ENCODE results near the gene INHBA.
A peak's percentile ranks its signal among the peaks of the same experiment; 100 is the strongest.

Gene INHBA

DNA sequence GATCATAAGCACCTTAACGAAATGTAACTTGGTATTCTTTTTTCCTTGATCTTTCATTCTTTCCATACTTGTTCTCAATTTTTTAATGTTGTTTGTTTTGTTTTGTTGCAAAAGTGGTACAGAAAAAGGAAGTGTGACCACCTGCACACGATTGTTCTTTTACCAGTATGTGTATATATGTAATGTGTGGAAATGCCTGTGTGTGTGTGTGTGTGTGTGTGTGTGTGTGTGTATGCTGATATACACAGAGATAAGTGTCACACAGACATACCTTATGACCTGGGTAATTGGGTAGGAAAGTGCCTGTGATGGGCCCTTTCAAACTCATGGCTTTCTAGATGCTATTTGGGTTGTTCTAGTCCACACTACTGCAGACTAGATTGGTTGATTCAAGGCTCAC, 14.0 kb downstream of the INHBA start:
- no peak for DNase-seq (ENCODE audit: low read depth in 2 of 2)

DNA sequence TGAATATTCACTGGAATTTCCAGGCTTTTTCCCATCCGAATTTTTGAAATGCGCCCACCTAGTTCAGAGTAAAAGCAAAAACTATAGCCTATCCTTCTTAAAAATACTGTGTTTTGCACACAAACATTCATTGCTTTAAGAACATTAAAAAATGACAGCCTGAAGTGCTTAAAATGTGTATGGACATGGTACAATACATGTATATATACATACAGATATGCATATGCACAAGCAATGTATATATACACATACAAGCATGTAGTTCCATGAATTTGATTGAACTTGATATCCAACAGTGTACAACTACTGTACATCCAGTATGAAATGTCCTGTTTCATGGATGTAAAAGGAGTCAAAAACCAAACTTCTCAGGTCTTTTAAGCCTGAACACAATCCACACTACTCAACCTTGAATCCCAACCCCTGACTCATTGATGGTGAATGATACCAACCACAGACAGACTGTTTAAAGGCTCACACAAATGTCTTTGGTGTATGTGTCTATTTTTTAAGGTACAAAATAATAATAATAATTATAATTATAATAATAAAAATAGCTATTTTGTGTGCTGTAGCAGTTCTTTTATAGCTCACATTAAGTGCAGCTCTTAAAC, 14.8 kb downstream of the INHBA start:
- DNase-seq (ENCODE audit: low read depth in 2 of 2) = no peak

DNA sequence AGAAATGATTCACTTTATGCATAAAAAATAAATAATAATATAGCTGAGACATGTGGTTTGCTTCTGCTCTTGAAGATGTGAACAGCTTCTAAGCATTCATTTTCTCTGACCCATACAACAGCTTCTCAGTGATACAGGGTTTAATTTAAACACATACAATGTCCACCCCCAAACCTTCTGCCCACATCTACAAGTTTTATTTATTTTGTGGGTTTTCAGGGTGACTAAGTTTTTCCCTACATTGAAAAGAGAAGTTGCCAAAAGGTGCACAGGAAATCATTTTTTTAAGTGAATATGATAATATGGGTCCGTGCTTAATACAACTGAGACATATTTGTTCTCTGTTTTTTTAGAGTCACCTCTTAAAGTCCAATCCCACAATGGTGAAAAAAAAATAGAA, 17.2 kb downstream of the INHBA start:
- DNase-seq (ENCODE audit: low read depth in 2 of 2) = no peak

DNA sequence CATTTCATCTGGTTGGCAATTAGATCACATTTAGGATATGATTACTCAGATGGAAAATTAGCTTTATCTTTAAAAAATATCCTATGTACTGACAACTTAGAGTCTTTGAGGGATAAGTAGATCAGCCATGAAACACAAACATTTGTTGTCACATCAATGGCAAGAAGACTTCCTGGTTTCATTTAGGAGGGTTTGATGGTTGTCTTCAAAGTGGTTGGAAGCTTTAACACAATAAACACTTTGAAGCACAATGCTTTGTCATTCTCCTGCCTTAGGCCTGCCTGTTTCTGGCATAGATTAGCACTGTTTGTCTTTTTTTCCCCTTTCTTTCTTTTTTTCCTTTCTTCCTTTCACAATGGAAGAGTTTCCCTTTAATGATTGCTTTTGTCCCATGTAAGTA, 20.5 kb downstream of the INHBA start:
- DNase-seq (ENCODE audit: low read depth in 2 of 2) = no peak

DNA sequence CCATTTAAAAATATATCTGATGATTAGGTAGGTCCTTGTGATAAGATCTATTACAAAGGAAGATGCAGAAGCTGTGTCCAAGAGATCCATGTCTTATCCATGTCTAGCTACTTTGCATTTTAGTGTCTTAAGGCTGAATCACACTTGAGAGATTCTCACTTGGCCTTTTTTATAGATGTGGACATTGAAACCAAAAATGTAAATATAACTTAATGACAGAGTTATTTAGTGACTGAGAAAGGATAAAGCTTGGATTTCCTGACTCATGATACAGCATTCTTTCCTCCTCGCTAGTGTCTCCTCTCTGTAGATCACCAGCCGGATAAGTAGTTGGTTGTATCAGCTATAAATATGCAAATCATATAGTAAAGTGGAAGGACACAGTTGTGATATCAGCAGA, 23.3 kb downstream of the INHBA start:
- DNase-seq (ENCODE audit: low read depth in 2 of 2) = peak in 1 of 2 experiments; percentile 42

DNA sequence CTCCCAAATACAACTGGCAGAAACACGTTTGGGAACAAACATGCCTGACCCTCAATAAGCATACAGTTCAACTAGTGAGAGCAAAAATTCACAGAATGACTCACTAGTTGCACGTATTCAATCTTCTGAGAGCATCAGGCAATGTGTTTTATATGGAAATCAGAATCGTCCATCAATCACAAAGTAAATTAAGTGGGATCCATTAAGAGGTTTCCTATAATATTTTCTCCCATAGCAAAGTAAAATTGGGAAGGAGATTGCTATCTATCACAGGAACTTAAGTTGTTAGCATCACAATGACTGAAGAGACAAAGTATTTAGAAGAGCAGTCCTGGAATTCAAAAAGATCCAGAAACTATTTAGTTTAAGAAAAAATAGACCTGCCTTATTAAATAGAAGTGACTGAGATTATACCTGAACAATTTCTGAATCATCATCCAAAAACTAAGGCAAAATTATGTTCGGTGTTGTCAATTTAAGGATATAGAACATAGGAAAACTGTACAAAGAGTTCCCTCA, 28.3 kb downstream of the INHBA start:
- DNase-seq (ENCODE audit: low read depth in 2 of 2) = no peak

DNA sequence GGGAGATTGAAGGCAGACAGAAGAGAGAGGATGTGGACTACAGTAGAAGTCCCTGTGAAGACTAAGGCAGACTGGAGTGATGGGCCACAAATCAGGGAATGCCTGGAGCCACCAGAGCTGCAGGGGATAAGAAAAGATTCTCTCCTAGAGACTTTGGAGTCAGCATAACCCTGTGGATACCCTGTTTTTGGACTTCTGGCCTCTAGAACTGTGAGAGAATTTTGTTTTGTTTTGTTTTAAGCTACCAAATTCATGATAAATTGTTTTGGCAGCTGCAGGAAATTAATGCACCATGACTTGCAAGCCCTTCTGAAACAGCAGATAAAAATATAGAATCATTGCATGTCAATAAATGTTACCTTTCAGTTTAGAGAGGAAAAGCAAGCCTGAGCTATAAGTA, 41.3 kb downstream of the INHBA start:
- no peak for DNase-seq (ENCODE audit: low read depth in 2 of 2)

DNA sequence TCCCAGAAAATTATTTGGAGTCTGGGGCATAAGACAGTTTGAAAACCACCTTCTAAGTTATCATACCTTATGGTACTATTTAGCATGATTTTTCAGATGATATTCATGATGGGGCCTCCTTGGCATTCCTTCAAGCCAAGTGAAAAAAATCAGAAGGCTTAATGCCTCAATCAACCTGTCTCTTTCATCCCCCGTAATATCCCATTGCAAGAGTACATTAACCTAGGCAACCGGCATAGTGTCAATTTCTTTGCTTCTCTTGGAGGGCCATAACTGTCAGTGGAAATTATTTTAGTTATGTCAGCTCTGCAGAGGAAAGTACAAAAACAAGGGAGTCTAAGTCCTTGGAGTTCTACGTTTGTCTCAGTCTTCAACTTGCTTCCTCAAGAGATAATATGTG, 43.4 kb downstream of the INHBA start:
- no peak for DNase-seq (ENCODE audit: low read depth in 2 of 2)

DNA sequence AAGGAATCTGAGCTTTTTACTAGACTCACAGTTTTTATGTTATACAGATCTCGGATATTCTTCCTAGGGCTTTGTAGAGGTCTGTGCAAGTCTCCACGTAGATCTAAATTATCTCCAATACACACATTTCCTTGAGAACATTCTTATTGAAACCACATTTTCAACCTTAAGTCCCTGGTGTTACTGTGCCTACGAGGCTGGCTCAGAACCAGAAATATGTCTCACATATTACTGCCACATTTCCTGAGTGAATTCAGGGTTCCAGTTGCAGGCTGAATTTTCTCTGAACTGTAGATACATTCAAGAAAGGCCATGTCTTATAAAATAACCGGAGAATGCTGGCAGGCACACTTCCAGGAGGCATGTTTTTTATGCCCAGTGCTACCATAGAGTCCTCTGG, 46.5 kb downstream of the INHBA start:
- DNase-seq (ENCODE audit: low read depth in 2 of 2) = peak; percentile 67 to 72

DNA sequence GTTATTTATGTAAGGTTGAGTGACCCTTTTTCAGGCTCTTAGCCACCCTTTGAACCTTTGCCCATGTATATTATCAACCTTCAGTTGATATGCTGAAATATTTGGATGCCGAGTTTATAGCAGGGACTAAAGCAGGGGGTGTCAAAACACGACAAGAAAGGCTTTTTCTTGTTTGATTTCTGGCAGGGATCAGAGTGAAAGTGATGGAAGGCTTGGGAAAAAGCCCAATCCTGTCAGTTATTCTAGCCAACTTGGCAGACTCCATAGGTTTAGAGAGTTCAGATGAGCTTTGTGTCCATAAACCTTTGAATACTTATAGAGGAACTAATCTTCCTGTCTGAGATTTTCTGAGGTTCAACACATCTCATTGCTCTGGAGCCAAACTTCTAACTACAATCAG, 47.5 kb downstream of the INHBA start:
- no peak for DNase-seq (ENCODE audit: low read depth in 2 of 2)

DNA sequence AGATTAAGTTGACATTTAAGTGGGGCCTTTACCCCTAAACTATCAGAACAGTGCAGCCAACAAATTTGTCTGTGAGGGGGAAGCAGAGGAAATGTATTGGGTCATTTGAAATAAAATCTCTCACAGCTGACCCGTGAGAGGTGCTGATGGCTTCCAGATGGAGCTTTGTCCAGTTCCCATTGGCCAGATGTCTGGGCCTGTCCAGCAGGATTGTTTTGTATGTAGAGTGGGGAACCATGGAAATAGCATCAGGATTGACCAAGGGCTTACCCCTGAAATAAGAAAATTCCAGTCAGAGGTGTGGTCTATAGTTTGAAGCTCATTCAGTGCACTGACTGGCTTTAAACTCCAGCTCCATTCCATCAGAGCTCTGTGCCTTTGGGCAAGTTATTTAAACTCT, 50.6 kb downstream of the INHBA start:
- no peak for DNase-seq (ENCODE audit: low read depth in 2 of 2)

DNA sequence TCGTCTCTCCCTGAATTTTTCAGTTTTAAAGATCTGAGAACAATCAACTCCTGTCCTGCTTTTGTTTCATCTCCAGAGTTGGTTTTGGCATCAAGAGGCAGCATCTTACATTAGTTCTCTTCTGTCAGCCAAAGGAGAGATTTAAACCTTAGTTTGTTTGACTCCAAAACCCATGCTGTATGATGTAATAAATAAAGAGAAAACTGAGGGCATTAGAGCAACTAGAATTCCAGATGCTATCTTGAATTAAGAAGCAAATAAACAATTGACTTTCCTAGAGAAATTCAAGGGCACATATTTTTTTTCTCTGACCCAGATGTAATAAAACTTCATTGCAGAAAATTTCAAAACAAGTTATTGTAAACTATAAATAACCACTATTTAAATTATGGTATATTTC, 54.4 kb downstream of the INHBA start:
- no peak for DNase-seq (ENCODE audit: low read depth in 2 of 2)

DNA sequence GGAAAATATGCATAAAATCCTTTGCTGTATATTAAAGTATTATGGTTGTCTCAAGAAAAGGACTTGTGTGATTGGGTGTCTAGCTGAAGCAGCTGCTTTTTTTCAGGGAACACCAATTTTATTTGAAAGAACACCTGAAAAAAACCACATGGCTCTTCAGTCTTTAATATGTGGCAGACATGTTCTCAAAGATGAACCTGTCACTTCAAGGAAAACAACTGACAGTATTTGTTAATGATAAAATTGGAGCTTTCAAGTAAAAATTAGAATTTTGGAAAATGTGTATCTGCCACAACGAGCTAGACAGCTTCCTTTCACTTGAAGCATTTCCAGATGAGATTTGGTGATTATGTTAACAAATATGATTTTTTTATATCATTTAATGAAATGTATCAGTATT, 59.3 kb downstream of the INHBA start:
- DNase-seq (ENCODE audit: low read depth in 2 of 2) = no peak

DNA sequence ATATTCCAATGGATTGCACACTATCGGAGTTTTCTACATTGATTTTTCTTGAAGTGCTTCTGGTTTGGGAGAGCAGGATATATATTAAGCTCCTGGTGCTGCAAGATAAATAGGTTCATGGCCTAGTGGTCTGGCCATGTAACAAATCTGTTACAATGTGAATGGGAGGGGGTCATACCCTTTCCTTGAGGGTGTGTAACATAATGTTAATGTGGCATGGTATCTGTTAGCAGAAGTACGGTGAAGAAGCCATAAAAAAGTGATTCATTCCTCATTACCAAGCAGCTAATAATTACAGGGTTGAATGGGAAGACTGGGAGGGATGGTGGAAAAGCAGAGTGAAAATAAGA, 61.2 kb downstream of the INHBA start:
- no peak for DNase-seq (ENCODE audit: low read depth in 2 of 2)

DNA sequence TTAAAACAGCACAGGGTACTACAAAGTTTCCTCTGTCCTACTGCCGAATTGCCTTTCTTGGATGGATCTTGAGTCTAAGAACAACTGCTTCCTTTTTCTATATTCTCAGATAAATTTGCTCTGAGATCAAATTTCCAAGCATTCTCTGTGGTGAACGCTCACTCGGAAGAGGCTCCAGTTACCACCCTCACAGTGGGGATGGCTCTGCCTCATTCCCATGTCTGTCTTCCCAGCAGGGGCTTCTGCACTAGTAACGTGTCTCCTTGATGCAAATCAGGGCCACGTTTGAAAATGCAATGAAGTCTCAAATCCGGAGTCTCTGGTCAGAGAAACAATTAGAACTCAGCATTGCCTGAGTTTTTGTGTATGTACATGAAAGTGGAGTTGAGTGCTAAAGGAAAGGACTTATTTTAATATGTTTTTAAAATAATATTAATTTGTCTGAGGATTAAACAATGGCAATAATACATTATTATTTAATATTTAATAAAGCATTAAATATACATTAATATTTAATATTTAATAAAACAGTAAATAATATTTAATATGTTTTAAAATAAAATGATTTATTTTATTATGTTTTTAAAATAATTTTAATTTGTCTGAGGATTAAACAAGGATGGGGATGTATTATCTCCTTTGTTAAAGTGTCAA, 61.8 kb downstream of the INHBA start:
- no peak for DNase-seq (ENCODE audit: low read depth in 2 of 2)

DNA sequence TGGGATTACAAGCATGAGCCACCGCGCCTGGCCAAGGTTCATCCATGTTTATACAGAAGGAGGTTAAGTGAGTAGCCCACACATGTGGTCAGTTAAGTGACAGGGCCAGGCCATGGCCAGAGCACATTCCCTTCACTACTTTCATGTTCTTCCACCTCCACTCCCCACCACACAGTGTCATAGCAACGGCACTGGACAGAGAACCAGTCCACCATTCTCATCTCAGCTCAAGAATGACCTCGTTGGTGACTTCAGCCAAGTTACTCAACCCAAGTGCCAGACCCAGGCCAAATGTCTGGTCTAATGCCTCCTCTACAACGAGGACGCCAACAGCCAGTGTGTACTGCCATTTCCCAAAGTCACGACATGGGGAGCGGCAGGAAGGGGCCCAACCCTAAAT, 62.4 kb downstream of the INHBA start:
- no peak for DNase-seq (ENCODE audit: low read depth in 2 of 2)

DNA sequence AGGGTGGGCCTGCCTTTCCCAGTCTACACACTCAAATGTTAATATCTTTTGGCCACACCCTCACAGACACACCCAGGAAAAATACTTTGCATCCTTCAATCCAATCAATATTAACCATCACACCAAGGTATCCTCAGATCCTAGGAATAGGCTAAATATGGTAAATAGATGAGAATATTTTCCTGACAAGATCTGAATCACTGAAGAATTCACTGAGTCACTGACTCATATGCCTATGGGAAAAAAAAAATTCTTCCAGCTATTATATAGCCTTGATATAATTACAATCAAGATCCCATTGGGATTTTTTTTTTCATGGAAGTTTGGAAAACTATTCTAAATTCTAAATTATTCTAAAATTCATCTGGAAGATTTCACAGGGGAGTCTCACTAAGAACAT, 65.8 kb downstream of the INHBA start:
- peak; percentile 52 to 56 for DNase-seq (ENCODE audit: low read depth in 2 of 2)

Data from fibroblast of skin of left quadriceps (primary cell).